ENCODE data around the gene ARHGEF7.

The ARHGEF7 gene

GRCh38 chr13:111202156-111202621 lies 87.1 kb downstream of the ARHGEF7 start:
- DNase-seq: no peak

- peak; percentile 23 to 54 (median 38) for DNase-seq
These were observed 87.6 kb downstream of the ARHGEF7 start for GRCh38 chr13:111202745-111203144.

- no peak for DNase-seq
These were observed 88.8 kb downstream of the ARHGEF7 start for GRCh38 chr13:111203736-111204389.

- peak in 3 of 4 experiments; percentile 14 to 33 (median 27) for DNase-seq
These were observed 89.5 kb downstream of the ARHGEF7 start for GRCh38 chr13:111204438-111205177.

- no peak for DNase-seq
These were observed 91.0 kb downstream of the ARHGEF7 start for GRCh38 chr13:111206148-111206547.

- no peak for DNase-seq
These were observed 94.5 kb downstream of the ARHGEF7 start for GRCh38 chr13:111209613-111210012.

GRCh38 chr13:111210091-111210490 lies 95.0 kb downstream of the ARHGEF7 start:
- DNase-seq: no peak

- no peak for DNase-seq
These were observed 95.7 kb downstream of the ARHGEF7 start for GRCh38 chr13:111210544-111211469.

- DNase-seq: no peak
These were observed 96.8 kb downstream of the ARHGEF7 start for GRCh38 chr13:111211789-111212516.

- no peak for DNase-seq
These were observed 97.4 kb downstream of the ARHGEF7 start for GRCh38 chr13:111212517-111212873.

GRCh38 chr13:111213964-111214726 lies 99.0 kb downstream of the ARHGEF7 start:
- DNase-seq: peak; percentile 41 to 66 (median 62)

- DNase-seq: no peak
These were observed 100.3 kb downstream of the ARHGEF7 start for GRCh38 chr13:111215081-111216047.

- peak in 1 of 4 experiments; percentile 11 for DNase-seq
These were observed 101.3 kb downstream of the ARHGEF7 start for GRCh38 chr13:111216166-111216960.

- peak in 2 of 4 experiments; percentile 9 to 13 for DNase-seq
These were observed 102.5 kb downstream of the ARHGEF7 start for GRCh38 chr13:111217641-111218040.

GRCh38 chr13:111219280-111219679 lies 104.2 kb downstream of the ARHGEF7 start:
- DNase-seq: peak in 2 of 4 experiments; percentile 6 to 16

GRCh38 chr13:111219950-111220349 lies 104.8 kb downstream of the ARHGEF7 start:
- no peak for DNase-seq

- DNase-seq: no peak
These were observed 110.1 kb downstream of the ARHGEF7 start for GRCh38 chr13:111225166-111225565.

- no peak for DNase-seq
These were observed 110.9 kb downstream of the ARHGEF7 start for GRCh38 chr13:111225810-111226546.

- DNase-seq: no peak
These were observed 112.3 kb downstream of the ARHGEF7 start for GRCh38 chr13:111227405-111227804.
